Common myeloid progenitor, CD34-positive (primary cell): ENCODE results near the gene PDE4D.

Experiments
- CTCF ChIA-PET: fragments of 350-600 bp; sonication (Branson Sonifier 250); formaldehyde crosslinking; loops from one replicate; lab custom pipeline; 2021; ENCODE audit warnings: antibody characterized with exemption; lab: Charles Lee
- POLR2A ChIA-PET: fragments of 350-600 bp; sonication (Branson Sonifier 250); formaldehyde crosslinking; loops from one replicate; lab custom pipeline; 2021; ENCODE audit warnings: antibody characterized with exemption; lab: Charles Lee
- DNase-seq, 3 donors: peaks; one replicate each; pipeline versions ENCODE4 v3.0.0 to v3.0.0-alpha.2; 2013
- H3K27ac ChIP-seq, 2 experiments: 1 replicate in 1 of 2; 2 replicates in 1 of 2; pipeline ENCODE4 v1.7.0; 2013; ENCODE audit warnings: inconsistent platforms in 2 of 2, low read length in 2 of 2, mild to moderate bottlenecking in 2 of 2, low read depth in 1 of 2, moderate library complexity in 1 of 2; ENCODE audit not compliant: severe bottlenecking in 2 of 2, insufficient read depth in 1 of 2, poor library complexity in 1 of 2
- H3K27me3 ChIP-seq, 5 experiments: replicated peaks in 2 of 5; 1 replicate in 3 of 5; 2 replicates in 2 of 5; pipeline versions ENCODE4 v1.6.1 to v1.7.0; 2013; ENCODE audit warnings: low read length in 4 of 5, mild to moderate bottlenecking in 2 of 5, moderate library complexity in 2 of 5, inconsistent platforms in 1 of 5; ENCODE audit not compliant: insufficient read depth in 5 of 5, control insufficient read depth in 4 of 5
- H3K36me3 ChIP-seq, 4 experiments: 1 replicate in 2 of 4; 2 replicates in 2 of 4; pipeline versions ENCODE4 v1.6.1 to v1.7.0; 2013; ENCODE audit warnings: low read length in 3 of 4, control low read depth in 1 of 4, mild to moderate bottlenecking in 1 of 4; ENCODE audit not compliant: control insufficient read depth in 4 of 4, insufficient read depth in 4 of 4
- H3K4me1 ChIP-seq, 4 experiments: 1 replicate in 3 of 4; 2 replicates in 1 of 4; pipeline versions ENCODE4 v1.6.1 to v1.7.1; 2013; ENCODE audit warnings: low read length in 3 of 4, mild to moderate bottlenecking in 3 of 4, control low read depth in 1 of 4, inconsistent platforms in 1 of 4, moderate library complexity in 1 of 4; ENCODE audit not compliant: control insufficient read depth in 4 of 4, insufficient read depth in 4 of 4; ENCODE audit errors: control extremely low read depth in 1 of 4
- H3K4me3 ChIP-seq, 7 experiments: 1 replicate in 4 of 7; 2 replicates in 3 of 7; pipeline versions ENCODE4 v1.5.1 to v1.7.0; 2013; ENCODE audit warnings: mild to moderate bottlenecking in 7 of 7, low read length in 6 of 7, moderate library complexity in 6 of 7, inconsistent platforms in 2 of 7, low read depth in 2 of 7, control low read depth in 1 of 7; ENCODE audit not compliant: insufficient read depth in 4 of 7, control insufficient read depth in 1 of 7; ENCODE audit errors: extremely low read depth in 1 of 7
- H3K9me3 ChIP-seq, 5 experiments: 1 replicate in 4 of 5; 2 replicates in 1 of 5; pipeline versions ENCODE4 v1.6.1 to v1.7.1; 2013; ENCODE audit warnings: low read length in 4 of 5, mild to moderate bottlenecking in 2 of 5, inconsistent platforms in 1 of 5, low read depth in 1 of 5, moderate library complexity in 1 of 5; ENCODE audit not compliant: control insufficient read depth in 4 of 5, insufficient read depth in 2 of 5; ENCODE audit errors: control extremely low read depth in 1 of 5
- WGBS: methylation state at CpG from one replicate; pipeline ENCODE4 v1.1.5; 2013; ENCODE audit not compliant: insufficient coverage; 5-methylcytosine and 5-hydroxymethylcytosine counted together

PDE4D gene

GRCh38 chr5:59256331-59256730, 637.2 kb downstream of the PDE4D start:
- Histone ChIP-seq H3K4me1 (peaks cover 0 to 12% (median 4%) of the 10 kb centered on the region in 4 experiments), H3K36me3 (no peaks in the 10 kb centered on the region), H3K9me3 (peaks cover 0 to 3% (median 0%) of the 10 kb centered on the region in 5 experiments), H3K4me3 (no peak overlapping the region), H3K27ac (no peak overlapping the region), H3K27me3 (no peaks in the 10 kb centered on the region)
- no peak for DNase-seq
- 86% methylated on average over 1 of the region's 3 CpGs for WGBS
- ChIA-PET POLR2A (no interaction called here), CTCF (interaction anchor here (0.9 to 1.5 kb wide), 2 partner anchors 8 to 33 kb away, joined by 3 read pairs; no protein-coding TSS in a partner anchor)

GRCh38 chr5:59254055-59254687, 639.4 kb downstream of the PDE4D start:
- no peak for DNase-seq
- Histone ChIP-seq H3K36me3 (no peaks in the 10 kb centered on the region), H3K4me3 (no peak overlapping the region), H3K27me3 (no peaks in the 10 kb centered on the region), H3K9me3 (peaks cover 0 to 4% (median 0%) of the 10 kb centered on the region in 5 experiments), H3K4me1 (peaks cover 0 to 12% (median 4%) of the 10 kb centered on the region in 4 experiments), H3K27ac (no peak overlapping the region)
- CTCF ChIA-PET = interaction anchor here (0.5 to 0.9 kb wide), 2 partner anchors 9 to 48 kb away, joined by 3 read pairs; no protein-coding TSS in a partner anchor
- WGBS = 100% methylated on average over 1 of the region's 2 CpGs
- POLR2A ChIA-PET = no interaction called here

- Histone ChIP-seq H3K9me3 (peaks cover 0 to 4% (median 0%) of the 10 kb centered on the region in 5 experiments), H3K27me3 (no peaks in the 10 kb centered on the region), H3K27ac (no peak overlapping the region), H3K4me1 (peaks cover 0 to 12% (median 5%) of the 10 kb centered on the region in 4 experiments), H3K36me3 (no peaks in the 10 kb centered on the region), H3K4me3 (no peak overlapping the region)
- ChIA-PET CTCF (interaction anchor here (0.5 to 0.9 kb wide), 2 partner anchors 8 to 49 kb away, joined by 3 read pairs; no protein-coding TSS in a partner anchor), POLR2A (no interaction called here)
- WGBS = no CpG with 5 or more reads among the region's 1 CpG
- no peak for DNase-seq
These were observed 639.9 kb downstream of the PDE4D start for GRCh38 chr5:59253625-59254024.

- Histone ChIP-seq H3K27me3 (no peaks in the 10 kb centered on the region), H3K27ac (no peak overlapping the region), H3K36me3 (no peaks in the 10 kb centered on the region), H3K4me1 (peaks cover 0 to 10% (median 5%) of the 10 kb centered on the region in 4 experiments), H3K4me3 (no peak overlapping the region), H3K9me3 (peaks cover 0 to 4% (median 0%) of the 10 kb centered on the region in 5 experiments)
- ChIA-PET POLR2A (no interaction called here), CTCF (no interaction called here)
- no peak for DNase-seq
- no CpG with 5 or more reads among the region's 3 CpGs for WGBS
These were observed 641.9 kb downstream of the PDE4D start for GRCh38 chr5:59251627-59252026.

- no CpG with 5 or more reads among the region's 2 CpGs for WGBS
- no peaks in the 10 kb centered on the region for H3K27me3 ChIP-seq
- CTCF ChIA-PET = no interaction called here
- H3K4me3 ChIP-seq = no peak overlapping the region
- H3K36me3 ChIP-seq = no peaks in the 10 kb centered on the region
- no peak overlapping the region for H3K27ac ChIP-seq
- peaks cover 0 to 4% (median 0%) of the 10 kb centered on the region in 5 experiments for H3K9me3 ChIP-seq
- H3K4me1 ChIP-seq = peaks cover 0 to 1% (median 0%) of the 10 kb centered on the region in 4 experiments
- no peak for DNase-seq
- POLR2A ChIA-PET = no interaction called here
These were observed 643.8 kb downstream of the PDE4D start for GRCh38 chr5:59249726-59250125.

- no peak for DNase-seq
- ChIA-PET POLR2A (no interaction called here), CTCF (no interaction called here)
- Histone ChIP-seq H3K4me3 (no peak overlapping the region), H3K9me3 (peaks cover 0 to 4% (median 0%) of the 10 kb centered on the region in 5 experiments), H3K27me3 (no peaks in the 10 kb centered on the region), H3K36me3 (no peaks in the 10 kb centered on the region), H3K27ac (no peak overlapping the region), H3K4me1 (peaks cover 0 to 1% (median 0%) of the 10 kb centered on the region in 4 experiments)
These were observed 644.4 kb downstream of the PDE4D start for GRCh38 chr5:59249160-59249559.

- H3K27ac ChIP-seq = no peak overlapping the region
- CTCF ChIA-PET = interaction anchor here (1.8 kb wide), 1 partner anchor 14 kb away, joined by 4 read pairs; no protein-coding TSS in a partner anchor
- H3K4me1 ChIP-seq = peaks cover 0 to 1% (median 0%) of the 10 kb centered on the region in 4 experiments
- no peaks in the 10 kb centered on the region for H3K27me3 ChIP-seq
- H3K36me3 ChIP-seq = no peaks in the 10 kb centered on the region
- DNase-seq = no peak
- H3K4me3 ChIP-seq = no peak overlapping the region
- POLR2A ChIA-PET = no interaction called here
- peaks cover 0 to 4% (median 0%) of the 10 kb centered on the region in 5 experiments for H3K9me3 ChIP-seq
These were observed 646.6 kb downstream of the PDE4D start for GRCh38 chr5:59246882-59247281.
